ENCODE results near the gene NOL4L.

The NOL4L gene

GRCh38 chr20:32612351-32613191, 27.4 kb upstream of the NOL4L start (continued):
- TF ChIP-seq PATZ1 (CRISPR knock-in tag; IDR thresholded peaks at IDR 0.05; ENCODE audit: borderline replicate concordance) (no peak), ARNTL (CRISPR knock-in tag; IDR thresholded peaks at IDR 0.05; ENCODE audit: borderline replicate concordance, low read depth) (no peak), ZFP30 (CRISPR knock-in tag; IDR thresholded peaks at IDR 0.05) (no peak)

GRCh38 chr20:32611868-32612267, 26.7 kb upstream of the NOL4L start:
- no peak for ATAC-seq
- TF ChIP-seq BACH2 (CRISPR knock-in tag; IDR thresholded peaks at IDR 0.05; ENCODE audit: borderline replicate concordance), result no peak
- no peak for TF ChIP-seq TOX (CRISPR knock-in tag; IDR thresholded peaks at IDR 0.05; ENCODE audit: borderline replicate concordance)

GRCh38 chr20:32611286-32611685, 26.2 kb upstream of the NOL4L start:
- no peak for ATAC-seq

More at GRCh38 chr20:32611286-32611685, 26.2 kb upstream of the NOL4L start:
- TF ChIP-seq TOX (CRISPR knock-in tag; IDR thresholded peaks at IDR 0.05; ENCODE audit: borderline replicate concordance) (no peak), POU6F1 (CRISPR knock-in tag; IDR thresholded peaks at IDR 0.05; ENCODE audit: borderline replicate concordance, low read depth) (no peak), BACH2 (CRISPR knock-in tag; IDR thresholded peaks at IDR 0.05; ENCODE audit: borderline replicate concordance) (no peak), CSRNP3 (CRISPR knock-in tag; IDR thresholded peaks at IDR 0.05) (no peak), TSHZ2 (CRISPR knock-in tag; IDR thresholded peaks at IDR 0.05) (no peak), ZNF565 (CRISPR knock-in tag; conservative IDR thresholded peaks at IDR 0.05; ENCODE audit: low read depth) (no peak), CREB5 (CRISPR knock-in tag; IDR thresholded peaks at IDR 0.05; ENCODE audit: low read depth) (no peak), SNAI2 (CRISPR knock-in tag; IDR thresholded peaks at IDR 0.05) (no peak), ISL1 (CRISPR knock-in tag; IDR thresholded peaks at IDR 0.05) (no peak), ZFP30 (CRISPR knock-in tag; IDR thresholded peaks at IDR 0.05) (no peak), TCF4 (CRISPR knock-in tag; IDR thresholded peaks at IDR 0.05; ENCODE audit: borderline replicate concordance) (no peak)

Data from SK-N-SH treated with all-trans-retinoic acid at 6 μM for 48 hours (cell line).